ENCODE data around the gene DLG5. TPM values are rescaled to one million over a fixed set of nuclear protein-coding genes. Genes with fewer than 3 reads are reported as not detected.

DLG5 gene
- total RNA-seq, 1 donor from 2014 or later, result 34.0 TPM

GRCh38 chr10:77943121-77943901 lies 16.8 kb upstream of the DLG5 start:
- DNase-seq, result no peak

- no peak for DNase-seq
Measured at GRCh38 chr10:77941790-77942189, 15.2 kb upstream of the DLG5 start.

GRCh38 chr10:77940627-77941026 lies 14.1 kb upstream of the DLG5 start:
- DNase-seq, result no peak

GRCh38 chr10:77940225-77940624 lies 13.7 kb upstream of the DLG5 start:
- DNase-seq, result no peak

GRCh38 chr10:77939561-77940001 lies 13.0 kb upstream of the DLG5 start:
- DNase-seq, result no peak

GRCh38 chr10:77936697-77937567 lies 10.4 kb upstream of the DLG5 start:
- no peak for DNase-seq

GRCh38 chr10:77932016-77932715 lies 5.6 kb upstream of the DLG5 start:
- no peak for DNase-seq

GRCh38 chr10:77927402-77928246 lies 1.1 kb upstream of the DLG5 start:
- DNase-seq, result no peak

- no peak for DNase-seq
Measured at GRCh38 chr10:77925795-77926565, 575 bp downstream of the DLG5 start.

- DNase-seq, result no peak
Measured at GRCh38 chr10:77925410-77925794, 1.2 kb downstream of the DLG5 start.

- DNase-seq, result no peak
Measured at GRCh38 chr10:77922566-77923179, 3.9 kb downstream of the DLG5 start.

- no peak for DNase-seq
Measured at GRCh38 chr10:77922055-77922454, 4.5 kb downstream of the DLG5 start.

- DNase-seq, result no peak
Measured at GRCh38 chr10:77921395-77921794, 5.2 kb downstream of the DLG5 start.

GRCh38 chr10:77920495-77920894 lies 6.1 kb downstream of the DLG5 start:
- no peak for DNase-seq

GRCh38 chr10:77919713-77920108 lies 6.8 kb downstream of the DLG5 start:
- no peak for DNase-seq

GRCh38 chr10:77915319-77916105 lies 11.0 kb downstream of the DLG5 start:
- DNase-seq, result no peak

- DNase-seq, result no peak
Measured at GRCh38 chr10:77913090-77913489, 13.5 kb downstream of the DLG5 start.

- DNase-seq, result no peak
Measured at GRCh38 chr10:77912576-77912975, 14.0 kb downstream of the DLG5 start.

GRCh38 chr10:77911535-77912123 lies 14.9 kb downstream of the DLG5 start:
- no peak for DNase-seq
